AG08396 (cell line): Measurements from ENCODE around the gene KSR1.
"Not testable (repeated sequence)": the region's sequence is repeated elsewhere in the genome, so short reads cannot be mapped to it uniquely, and the experiment has no call there.

Experiments
- DNase-seq: peaks from one replicate; pipeline ENCODE4 v3.0.0; 2012; ENCODE audit warnings: low spot score, mixed read lengths

KSR1 gene

DNA sequence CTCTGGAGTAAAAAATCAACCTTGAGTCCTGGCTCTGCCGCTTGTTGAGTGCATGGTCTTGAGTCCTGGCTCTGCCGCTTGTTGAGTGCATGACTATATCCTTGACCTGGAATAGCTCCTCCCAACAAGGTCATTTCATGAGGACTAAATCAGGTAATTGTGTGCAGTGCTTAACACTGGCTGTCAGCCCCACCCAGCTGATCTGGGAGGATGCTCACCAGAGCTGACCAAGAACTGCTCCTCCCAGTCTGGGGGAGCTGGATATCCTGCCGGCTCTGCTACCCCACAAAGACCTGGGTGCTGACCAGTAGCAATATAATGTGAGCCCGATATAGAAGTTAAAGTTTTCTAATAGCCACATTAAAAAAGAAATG lies 154.0 kb downstream of the KSR1 start:
- no peak for DNase-seq

- no peak for DNase-seq
Measured at GRCh38 chr17:27612160-27612770, 156.0 kb downstream of the KSR1 start.

DNA sequence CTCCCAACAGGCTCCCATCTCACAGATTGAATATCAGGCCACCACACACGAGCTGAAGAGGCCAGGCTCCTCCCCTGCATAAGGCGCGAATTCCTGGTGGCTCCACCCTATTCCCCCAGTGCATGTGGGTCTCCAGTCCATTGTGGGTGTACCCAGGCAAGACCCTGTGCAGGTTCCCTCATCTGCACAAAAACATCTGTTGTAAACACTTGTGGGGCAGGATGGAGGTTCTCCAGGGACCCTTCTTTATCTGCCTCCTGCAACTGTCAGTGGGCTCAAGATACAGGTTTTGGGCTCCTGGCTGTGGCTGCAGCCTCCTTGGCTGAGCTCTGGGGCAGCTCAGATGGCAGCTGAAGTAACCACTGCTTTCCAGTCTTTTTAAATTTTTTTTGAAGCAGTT lies 157.2 kb downstream of the KSR1 start:
- no peak for DNase-seq

DNA sequence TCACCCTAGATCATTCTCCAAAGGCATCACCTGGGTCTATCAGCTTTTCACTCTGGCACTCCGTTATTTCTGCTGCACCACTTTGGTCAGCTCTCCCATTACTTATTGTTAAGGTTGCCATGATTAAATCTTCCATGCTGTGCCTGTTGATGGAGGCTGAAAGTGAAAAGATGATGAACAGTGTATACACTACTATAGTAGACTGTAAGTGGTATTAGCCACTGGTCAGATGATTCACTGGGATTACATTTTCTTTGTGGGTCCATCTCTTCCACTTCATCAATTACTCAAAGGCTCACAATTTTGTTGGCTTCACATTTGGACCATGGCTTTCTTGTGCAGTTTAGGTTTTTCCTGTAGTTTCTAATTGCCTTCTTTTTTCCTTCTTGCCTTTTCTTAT lies 158.9 kb downstream of the KSR1 start:
- no peak for DNase-seq

DNA sequence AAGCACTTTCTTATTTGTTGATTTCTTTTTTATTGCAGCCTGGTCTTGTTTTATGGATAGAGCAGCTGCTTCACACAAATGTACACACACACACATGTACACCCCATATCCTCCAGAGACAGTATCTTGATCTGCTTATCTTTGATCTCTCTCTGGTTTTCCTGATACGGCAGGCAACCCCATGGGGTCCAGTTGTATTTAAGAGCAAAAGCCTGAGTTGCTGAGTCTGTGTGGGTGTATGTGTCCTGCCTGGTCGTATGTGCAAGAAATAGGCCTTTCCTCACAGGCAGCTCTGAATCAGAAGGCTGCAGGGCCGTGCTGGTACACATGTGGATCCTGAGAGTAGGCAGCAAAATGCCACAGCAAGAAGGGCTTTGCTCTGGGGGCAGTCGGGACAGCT lies 160.2 kb downstream of the KSR1 start:
- DNase-seq: no peak

DNA sequence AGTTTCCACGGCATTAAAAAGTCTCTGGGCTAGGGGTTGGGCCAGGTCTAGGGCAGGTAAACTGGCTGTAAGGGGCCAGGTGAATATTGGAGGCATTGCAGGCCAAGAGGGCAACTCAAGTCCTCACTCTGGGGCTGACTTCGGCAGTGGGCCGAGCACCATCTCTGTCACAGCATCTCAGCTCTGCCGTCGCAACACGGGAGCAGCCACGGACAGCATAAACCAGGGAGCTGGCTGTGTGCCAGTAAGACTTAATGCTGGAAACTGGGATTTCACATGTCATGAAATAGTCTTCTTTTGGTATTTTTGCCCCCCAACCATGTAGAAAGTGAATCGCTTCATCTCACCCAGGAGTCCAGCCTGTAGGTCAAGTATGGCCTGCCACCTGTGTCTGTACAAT lies 162.2 kb downstream of the KSR1 start:
- DNase-seq: no peak

- DNase-seq: no peak
Measured at GRCh38 chr17:27620721-27621120, 164.5 kb downstream of the KSR1 start.

DNA sequence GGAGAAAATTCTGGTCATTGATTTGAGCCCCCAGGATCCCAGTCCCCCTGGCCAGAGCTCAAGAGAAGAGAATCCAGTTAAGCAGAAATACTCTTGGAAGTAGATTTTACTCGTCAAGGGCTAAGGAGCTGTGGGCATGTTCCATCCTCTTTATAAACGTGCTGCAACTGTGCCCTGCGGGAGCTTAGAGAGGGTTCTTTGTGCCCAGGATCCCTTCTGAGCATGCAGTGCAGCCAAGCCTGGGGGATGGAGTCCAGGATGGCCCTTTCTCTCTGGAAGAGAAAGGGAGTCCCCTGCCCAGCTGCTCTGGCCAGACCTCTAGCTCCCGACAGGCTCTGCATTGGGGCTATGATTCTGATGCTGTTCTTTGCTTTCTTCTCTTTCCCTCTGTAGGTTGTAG lies 165.3 kb downstream of the KSR1 start:
- DNase-seq: no peak

DNA sequence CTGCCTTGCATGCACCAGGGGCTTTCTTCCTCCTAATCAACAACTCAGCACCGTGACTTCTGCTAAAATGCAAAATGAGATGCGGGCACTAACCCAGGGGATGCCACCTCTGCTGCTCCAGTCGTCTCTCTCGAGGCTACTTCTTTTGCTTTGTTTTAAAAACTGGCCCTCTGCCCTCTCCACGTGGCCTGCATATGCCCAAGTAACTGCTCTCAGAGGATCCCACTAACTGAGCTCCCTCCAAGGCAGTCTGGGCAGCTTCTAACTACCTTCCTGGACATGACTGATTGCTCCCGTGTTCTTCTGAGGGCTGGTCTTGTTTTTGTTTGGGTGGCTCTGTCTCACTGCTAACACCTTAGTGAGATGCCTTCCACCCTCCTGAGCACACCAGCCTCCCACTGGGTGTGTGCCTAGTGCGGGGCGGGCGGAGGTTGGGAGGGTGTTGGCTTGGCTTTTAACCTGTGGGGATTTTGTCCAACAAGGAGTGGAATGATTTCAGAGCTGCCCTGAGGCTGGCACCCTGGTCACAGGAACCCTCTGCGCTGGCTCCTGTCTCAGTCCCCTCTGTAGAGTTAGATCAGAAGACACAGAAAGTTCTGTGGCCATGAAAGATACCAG lies 165.8 kb downstream of the KSR1 start:
- DNase-seq: no peak

GRCh38 chr17:27622986-27623385 lies 166.7 kb downstream of the KSR1 start:
- no peak for DNase-seq

DNA sequence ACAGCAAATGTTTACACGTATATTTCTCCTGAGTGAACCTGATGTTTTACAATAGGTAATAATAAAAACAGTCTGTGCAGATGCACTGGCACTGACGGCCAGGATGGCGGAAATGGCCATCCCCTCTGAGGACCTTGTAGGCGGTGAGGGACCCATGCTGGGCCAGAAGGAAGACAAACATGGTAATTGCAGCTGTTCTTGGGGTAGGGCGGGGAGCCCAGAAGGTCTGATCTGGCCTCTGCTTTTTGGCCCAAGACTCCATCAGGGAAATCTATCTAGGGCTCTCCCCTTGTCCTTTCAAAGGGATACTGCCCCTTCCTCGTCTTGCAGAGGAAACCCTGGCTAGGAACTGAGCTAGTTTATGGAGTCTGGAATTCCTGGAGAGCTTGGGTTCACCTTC lies 167.4 kb downstream of the KSR1 start:
- DNase-seq: no peak

GRCh38 chr17:27624539-27624938 lies 168.3 kb downstream of the KSR1 start:
- no peak for DNase-seq

DNA sequence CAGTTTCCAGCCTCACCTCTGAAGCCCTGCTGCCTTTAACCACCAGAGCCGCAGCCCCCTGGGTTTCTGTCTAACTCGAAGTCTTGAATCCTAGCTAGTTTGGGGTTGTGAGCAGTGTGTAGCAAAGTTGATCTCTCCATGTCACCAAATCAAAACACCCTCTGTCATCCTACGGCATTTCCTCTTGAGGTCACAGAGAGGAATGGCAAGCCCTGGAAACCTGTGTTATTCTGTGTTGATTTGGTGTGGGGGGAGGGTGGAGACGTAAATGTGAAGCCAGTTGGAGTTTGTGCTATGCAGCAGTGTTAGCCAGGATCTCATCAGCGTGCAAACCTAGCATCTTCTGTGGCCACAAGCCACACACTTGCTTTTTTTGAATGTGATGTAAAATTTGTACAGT lies 169.6 kb downstream of the KSR1 start:
- DNase-seq: no peak

GRCh38 chr17:27627514-27627913 lies 171.3 kb downstream of the KSR1 start:
- no peak for DNase-seq

DNA sequence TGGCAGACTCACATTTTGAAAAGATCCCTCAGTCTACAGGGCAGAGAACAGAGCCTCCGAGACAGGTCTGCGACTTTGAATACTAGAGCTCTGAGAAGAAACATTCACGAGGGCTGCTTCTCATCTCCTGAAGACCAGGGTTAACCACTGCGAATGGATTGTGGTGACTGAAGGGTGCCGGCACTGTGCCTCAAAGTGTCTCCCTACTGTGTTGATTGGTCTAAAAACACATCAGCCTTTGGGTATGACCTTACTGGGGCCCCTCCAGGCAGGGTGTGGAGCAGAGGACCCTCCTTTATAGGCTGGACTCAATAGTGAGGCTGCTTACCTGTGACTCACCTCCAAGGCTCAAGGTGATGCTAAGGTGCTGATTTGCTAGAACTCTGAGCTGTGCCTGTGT lies 172.1 kb downstream of the KSR1 start:
- no peak for DNase-seq

DNA sequence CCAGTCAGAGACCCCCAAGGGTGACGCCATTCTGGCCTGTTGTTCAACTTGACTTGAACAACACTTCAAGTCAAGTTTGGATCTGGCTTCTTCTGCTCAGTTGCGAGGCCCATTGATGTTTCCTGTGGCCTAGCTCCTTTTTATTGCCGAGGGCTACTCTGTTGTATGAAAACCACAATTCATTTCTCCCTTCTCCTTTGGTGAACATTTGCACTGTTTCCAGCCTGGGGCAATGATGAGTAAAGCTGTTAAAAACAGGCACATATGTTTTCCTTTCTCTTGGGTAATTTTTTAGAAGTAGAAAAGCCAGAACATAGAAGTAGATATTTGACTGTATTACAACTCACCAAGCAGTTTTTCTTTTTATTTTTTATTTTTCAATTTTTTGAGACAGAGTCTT lies 173.0 kb downstream of the KSR1 start:
- not testable (repeated sequence) for DNase-seq

GRCh38 chr17:27630607-27631410 lies 174.6 kb downstream of the KSR1 start, which contains the start of gene LGALS9:
LGALS9 (plus strand) TSS chr17:27631188; CDS start chr17:27631266, 78 bp downstream.
- DNase-seq: no peak

DNA sequence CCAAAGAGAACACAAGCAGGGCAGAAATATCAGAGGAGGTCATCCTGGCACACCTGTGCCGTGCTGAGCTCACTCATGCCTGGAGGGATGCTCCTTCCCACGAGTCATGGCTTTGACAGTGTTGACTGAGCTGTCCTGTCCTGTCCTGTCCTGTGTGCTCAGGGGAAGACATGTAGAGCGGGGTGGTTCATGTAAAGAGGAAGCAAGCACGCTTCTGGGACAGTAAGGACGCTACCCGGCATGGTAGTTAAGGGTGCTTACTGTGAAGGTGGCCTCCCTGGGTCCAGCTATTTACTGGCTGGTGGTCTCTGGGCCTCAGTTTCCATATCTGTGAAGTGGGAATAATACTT lies 175.1 kb downstream of the KSR1 start:
- no peak for DNase-seq

DNA sequence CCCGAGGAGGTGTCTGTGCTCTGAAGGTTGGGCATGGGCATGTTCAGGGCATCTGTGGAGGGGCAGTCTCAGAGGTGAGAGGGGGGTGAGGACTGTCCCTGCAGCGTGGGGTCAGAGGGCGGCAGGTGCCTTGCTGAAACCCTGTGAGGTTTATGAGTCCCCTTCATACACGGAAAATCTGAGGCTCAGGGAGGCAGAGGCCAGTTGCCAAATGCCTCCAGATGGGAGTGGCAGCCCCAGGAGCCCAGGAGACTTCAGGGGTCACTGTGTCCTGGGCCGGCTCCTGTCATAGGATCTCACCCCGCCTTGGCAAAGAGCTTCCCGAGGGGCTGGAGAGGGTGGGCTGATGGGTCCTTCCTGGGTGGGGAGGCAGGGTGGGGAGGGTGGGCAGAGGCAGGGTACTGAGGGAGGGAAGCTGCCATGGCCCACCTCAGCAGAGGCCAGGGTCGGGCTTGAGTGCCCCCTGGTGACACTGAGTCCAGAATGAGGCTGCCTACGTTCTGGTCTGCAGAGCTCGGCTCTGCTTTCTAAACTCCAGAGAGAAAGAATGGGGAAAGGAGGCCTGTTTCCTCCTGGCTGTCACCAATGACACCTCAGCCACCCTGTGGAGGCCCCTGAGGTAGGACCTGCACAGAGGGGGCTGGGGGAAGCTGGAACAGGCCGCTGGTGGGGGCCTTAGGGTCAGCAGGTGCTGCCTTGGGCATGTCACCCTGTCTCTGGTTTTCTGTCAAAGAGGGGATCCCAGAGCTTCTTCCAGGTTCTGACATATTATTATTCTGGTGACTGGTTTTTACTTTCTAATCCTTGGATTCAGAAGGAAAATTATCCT lies 175.9 kb downstream of the KSR1 start:
- DNase-seq: no peak

GRCh38 chr17:27632766-27633165 lies 176.5 kb downstream of the KSR1 start:
- peak; percentile 27 for DNase-seq

- no peak for DNase-seq
Measured at GRCh38 chr17:27633312-27634025, 177.2 kb downstream of the KSR1 start.

- no peak for DNase-seq
Measured at GRCh38 chr17:27634026-27634335, 177.7 kb downstream of the KSR1 start.
